GM12892 (cell line): ENCODE measurements around the gene KRTAP12-4.

ENCODE experiments used
- POLR2A ChIP-seq: IDR thresholded peaks from 2 replicates; pipeline ENCODE4 v1.6.1; 2011; ENCODE audit warnings: low read depth, low read length, control low read depth
- POLR2AphosphoS5 ChIP-seq: IDR thresholded peaks from 2 replicates; pipeline ENCODE4 v1.6.1; 2011; ENCODE audit warnings: low read depth, low read length, control low read depth

DNA sequence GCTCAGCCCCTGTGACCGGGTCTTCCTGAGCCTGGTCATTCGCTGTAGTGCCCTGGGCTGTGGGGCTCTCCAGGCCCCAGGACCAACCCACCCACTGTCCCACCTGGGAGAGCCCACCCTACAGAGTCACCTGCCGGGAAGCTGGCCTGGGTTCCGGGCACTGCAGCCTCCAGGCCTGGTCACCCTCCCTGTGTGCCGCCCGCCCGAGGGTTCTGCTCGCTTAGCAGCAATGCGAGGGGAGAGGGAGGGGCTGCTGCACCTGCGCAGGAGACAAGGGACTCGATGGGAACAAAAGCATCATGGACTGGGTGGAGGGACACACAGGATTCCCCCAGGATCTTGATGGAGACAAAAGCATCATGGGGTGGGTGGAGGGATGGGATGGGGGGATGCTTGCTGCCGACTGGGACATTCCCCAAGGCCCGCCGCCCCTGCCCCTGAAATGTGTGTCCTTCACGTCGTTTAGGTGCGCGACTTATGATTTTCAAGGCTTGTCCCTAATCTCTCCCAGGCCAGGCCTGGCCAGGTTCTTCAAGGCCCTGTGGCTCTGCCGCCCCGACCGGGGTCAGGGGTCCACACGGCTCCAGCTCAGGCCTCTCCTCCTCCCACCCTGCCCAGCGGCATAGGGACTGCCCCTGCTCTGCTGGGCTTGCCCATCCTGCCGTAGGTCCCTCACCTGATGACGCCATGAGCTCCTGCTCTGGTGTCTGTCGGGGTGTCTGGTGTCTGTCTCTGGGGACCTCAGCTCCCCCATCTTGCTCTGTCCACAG, 40.9 kb downstream of the KRTAP12-4 start:
- no peak for TF ChIP-seq POLR2A
- no peak for TF ChIP-seq POLR2AphosphoS5
